Measurements from ENCODE around the gene VMP1.

The VMP1 gene
- 96.8 to 186 (median 128) reads per million in 4 experiments for total RNA-seq

DNA sequence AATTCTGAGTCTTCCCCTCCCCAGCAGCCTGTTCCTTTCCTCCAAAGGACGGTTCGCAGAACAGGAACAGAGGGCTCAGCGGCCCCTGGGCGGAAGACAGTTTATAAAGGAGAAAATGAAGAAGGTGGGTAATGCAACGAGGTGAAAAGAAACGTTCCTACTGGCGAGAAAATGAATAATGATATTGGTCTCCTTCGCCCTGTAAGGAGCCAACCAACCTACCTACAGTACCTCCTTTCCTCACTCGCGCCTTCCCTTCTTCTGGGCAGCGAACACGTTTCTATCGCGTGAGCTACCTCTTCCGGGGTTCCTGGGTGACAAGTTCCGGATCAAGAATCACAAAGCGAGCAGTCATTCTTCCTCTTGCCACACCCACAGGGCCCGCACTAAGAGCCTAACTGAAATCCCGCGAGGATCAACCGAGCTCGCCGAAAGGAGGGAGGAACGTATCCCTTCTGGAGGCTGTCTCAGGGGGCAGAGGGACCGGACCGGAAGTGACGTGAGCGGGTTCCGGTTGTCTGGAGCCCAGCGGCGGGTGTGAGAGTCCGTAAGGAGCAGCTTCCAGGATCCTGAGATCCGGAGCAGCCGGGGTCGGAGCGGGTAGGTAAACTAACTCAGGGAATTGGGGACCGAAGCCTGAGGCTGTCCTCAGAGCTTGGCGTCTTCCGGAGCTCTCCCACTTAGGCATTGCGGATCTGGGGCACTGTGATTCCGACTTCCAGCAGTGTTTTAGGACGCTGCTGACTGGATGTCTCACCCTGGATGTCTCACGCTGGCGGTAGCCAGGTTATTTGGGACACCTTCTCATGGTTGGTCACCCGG is at the start of gene VMP1, which contains the start of gene PTRH2:
Gene VMP1 (plus strand): TSS at position 506 of the 822 bp plus-strand sequence. CDS start 23,793 bp downstream, outside the sequence.
Gene PTRH2 (minus strand): TSS at position 282 of the 822 bp plus-strand sequence. CDS start 9,452 bp downstream, outside the sequence.
- peak; percentile 88 for DNase-seq

DNA sequence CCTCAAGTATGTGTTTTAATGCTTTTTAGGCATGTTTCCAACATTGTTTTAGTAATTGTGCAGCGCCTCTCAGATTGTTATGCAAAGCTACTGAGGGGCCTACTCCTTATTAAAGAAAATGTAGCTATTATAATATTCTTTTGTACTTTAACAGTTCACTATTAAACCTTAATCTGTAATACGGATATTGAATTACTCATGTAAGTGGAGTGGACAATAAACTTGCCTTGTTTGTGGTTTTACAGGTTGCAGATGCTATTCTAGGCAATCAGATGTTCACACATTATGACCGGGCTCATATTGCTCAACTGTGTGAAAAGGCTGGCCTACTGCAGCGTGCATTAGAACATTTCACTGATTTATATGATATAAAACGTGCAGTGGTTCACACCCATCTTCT is 41.2 kb upstream of the VMP1 start:
- DNase-seq: no peak

DNA sequence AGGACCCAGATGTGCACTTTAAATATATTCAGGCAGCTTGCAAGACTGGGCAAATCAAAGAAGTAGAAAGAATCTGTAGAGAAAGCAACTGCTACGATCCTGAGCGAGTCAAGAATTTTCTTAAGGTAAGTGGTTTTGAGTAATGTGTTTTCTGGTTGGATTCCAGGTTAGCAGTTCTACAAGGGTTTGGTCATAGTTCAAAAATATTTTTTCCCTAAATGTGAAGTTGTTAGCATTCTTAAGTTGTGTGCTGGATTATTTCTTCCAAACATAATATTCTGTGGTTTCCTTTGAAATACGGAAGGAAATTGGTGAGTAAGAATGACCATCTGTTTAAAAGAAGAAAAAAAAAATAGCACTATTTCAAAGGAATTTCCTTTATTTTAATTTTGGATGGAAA is 38.6 kb upstream of the VMP1 start:
- no peak for DNase-seq

DNA sequence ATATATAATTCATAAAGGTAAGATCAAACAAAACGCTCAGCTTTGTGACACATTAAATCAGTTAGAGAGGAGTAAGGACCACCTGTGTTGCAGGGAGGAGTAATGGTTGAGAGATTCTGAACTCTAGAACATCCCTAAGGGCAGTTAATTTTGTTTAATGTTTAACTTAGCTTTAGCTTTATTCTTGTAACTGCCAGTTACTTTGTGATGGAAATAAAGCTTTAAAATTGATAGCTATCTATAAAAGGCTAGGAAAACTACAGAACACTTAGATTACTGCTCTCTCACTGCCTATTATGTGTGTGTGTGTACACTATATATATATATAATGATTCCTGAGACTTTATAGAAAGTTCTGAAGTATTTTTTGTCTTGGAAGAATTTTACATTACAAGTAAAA is 38.0 kb upstream of the VMP1 start:
- no peak for DNase-seq

DNA sequence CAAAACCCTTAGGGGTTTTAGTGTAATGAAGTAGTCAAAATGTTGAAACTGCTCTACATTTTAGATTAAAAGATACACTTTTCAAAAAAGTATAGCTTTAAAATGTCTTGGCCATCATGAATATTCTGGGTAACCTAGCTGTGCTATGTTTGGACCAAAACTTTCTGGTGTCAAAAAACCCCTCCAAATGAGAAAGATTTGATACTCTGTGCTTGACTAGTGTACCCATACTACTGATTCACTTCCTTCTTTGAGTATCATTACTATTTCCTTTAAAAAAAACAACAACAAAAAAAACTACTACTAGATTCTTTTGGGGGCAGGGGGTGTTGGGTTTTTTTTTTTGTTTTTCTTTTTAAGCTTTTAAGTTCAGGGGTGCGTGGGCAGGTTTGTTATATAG is 37.5 kb upstream of the VMP1 start:
- DNase-seq: no peak

DNA sequence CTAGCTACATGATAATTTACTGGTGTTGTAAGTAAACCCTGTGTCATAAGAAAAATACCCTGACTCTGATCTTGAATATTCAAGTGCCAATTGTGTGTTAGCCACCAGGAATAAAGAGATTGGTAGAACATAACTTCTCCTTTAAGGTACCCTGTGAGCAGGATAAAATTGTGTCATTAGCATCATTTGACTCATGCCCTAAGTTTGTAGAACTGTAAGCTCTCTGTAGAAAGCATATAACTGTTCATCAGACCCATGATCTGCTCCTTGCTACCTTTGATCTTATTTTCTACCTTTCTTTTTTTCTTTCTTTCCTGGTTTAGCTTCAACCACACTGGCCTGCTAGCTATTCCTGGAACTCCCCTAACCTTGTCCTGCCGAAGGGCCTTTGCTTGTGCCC is 36.1 kb upstream of the VMP1 start:
- DNase-seq: no peak

DNA sequence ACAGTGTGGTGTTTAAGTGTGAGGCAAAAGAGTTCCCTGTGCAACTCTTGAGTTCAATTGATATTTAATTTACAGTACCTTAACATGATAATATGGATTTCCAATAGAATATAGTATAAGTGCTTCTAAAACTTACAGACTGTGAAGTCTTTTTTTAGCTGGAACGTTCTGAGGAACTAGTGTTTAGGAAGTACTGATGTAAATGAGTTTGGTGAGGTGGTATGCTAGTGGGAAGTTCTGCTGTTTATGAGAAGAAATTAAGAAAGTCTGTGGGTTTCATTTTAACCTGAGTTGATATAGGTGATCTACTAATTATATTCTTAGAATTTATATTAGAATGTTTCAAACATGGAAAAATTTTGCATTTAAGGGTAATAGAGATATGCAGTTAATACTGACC is 32.2 kb upstream of the VMP1 start:
- DNase-seq: no peak

DNA sequence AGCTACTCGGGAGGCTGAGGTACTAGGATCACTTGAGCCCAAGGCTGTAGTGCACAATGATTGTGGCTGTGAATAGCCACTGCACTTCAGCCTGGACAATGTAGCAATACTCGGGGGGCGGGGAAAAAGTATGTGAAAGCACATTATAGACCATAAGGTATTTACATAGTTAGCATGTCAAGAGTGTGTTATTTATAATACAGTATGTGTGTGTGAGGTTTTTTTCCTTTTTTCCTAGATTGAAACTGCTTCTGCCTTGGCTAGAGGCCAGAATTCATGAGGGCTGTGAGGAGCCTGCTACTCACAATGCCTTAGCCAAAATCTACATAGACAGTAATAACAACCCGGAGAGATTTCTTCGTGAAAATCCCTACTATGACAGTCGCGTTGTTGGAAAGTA is 30.7 kb upstream of the VMP1 start:
- no peak for DNase-seq

DNA sequence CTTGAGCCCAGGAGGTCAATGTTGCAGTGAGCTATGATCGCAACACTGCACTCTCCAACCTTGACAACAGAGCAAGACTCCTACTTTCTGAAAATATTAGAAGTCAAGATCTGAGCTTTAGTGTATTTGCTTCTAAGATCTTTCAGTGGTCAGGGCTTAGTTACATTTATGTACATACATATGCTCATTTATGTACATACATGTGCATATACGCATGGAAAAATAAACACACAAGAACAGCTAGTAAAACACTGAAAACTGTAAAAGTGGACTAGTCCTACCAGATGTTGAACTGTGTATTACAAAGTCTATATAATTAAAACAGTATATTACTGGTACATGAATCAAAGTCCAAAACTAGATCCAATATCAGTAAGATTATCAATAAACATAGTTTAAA is 28.5 kb upstream of the VMP1 start:
- no peak for DNase-seq

DNA sequence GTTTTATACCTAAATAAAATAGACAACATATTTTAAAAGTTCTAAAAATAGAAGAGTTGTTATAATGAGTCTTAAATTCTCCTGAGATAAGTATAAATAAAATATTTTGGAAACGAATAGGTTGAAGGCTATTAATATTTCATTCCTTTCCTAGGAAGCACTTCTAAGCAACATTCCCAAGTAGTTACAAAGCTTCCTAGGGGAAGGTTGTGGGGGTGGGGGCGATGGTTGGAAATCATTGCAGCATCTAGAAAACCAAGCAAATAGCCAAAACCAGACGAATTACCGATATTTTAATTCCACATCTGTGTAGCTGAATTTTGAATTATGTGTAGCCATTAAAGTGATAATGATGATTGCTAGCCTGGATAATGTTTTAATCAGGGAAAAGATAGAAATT is 27.1 kb upstream of the VMP1 start:
- no peak for DNase-seq

DNA sequence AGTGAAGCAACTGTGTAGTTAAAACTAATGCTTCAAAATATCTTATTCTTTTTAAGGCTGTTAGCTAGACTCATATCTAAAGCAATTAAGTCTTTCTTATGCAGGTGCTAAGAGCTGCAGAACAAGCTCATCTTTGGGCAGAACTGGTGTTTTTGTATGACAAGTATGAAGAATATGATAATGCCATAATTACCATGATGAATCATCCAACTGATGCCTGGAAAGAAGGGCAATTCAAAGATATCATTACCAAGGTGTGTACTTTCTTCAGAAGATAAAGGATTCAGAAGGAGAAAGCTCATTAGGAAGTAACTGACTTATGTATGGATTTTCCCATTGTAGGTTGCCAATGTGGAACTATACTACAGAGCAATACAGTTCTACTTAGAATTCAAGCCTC is 24.2 kb upstream of the VMP1 start:
- DNase-seq: no peak

DNA sequence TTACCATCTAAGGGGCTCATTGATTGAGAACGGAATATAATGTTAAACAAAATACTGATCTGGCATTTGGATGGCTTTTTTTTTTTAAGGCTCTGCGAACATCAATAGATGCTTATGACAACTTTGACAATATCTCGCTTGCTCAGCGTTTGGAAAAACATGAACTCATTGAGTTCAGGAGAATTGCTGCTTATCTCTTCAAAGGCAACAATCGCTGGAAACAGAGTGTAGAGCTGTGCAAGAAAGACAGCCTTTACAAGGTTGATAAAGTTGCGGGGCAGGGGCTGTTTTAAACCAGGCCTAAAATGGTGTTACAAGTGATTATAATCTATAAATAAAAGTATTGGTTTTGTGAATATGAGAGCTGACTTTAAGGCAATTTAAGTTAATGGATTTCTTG is 22.5 kb upstream of the VMP1 start:
- no peak for DNase-seq

DNA sequence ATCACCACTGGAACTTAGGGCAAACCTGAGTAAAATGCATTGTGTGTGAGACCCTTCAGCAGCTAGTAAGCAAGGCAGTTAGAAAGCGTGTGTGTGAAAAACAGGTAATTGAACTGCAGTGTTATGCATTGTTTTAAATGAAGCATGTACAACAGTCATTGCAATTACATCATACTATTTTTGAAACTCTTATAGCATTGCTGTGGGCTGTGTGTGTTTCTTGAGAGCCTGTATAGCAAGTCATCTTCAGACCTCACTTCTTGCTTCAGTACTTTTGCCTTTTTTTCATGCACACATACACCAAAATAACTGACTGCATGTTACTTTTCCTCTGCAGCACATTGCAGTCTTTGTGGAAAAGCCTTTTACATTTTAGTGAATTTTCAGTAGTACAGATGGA is 19.4 kb upstream of the VMP1 start:
- DNase-seq: no peak

DNA sequence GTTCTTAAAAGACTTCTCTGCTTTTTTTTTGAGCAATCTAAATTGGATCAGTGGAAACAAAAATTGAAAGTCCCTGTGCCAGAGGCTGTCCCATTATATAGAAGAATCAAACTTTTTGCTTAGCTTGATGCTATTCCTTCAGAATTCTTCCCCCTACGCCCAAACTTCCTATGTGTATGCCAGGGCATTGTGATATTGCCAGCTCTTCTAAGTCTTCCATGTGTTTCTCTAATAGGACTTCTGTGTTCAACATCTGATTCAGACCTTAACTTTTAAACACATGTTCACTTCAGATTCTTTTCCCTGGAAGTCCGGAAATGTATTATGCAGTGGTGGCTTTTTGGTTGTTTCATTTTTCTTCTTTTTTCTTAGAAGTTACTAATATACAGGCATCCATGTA is 19.0 kb upstream of the VMP1 start:
- no peak for DNase-seq

DNA sequence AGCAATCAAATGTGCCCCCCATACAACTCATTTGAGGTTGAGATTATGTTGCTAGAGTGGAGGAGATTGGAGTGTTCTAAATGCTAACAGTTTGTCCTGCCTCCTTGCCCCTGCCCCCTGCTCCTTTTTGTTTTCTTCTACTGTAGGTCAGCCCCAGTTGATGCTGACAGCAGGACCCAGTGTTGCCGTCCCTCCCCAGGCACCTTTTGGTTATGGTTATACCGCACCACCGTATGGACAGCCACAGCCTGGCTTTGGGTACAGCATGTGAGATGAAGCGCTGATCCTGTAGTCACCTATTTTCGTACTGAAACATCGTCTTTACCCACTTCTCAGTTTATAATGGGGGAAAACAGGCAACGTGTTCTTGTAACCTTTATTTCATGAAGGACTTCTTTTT is 13.9 kb upstream of the VMP1 start:
- no peak for DNase-seq

DNA sequence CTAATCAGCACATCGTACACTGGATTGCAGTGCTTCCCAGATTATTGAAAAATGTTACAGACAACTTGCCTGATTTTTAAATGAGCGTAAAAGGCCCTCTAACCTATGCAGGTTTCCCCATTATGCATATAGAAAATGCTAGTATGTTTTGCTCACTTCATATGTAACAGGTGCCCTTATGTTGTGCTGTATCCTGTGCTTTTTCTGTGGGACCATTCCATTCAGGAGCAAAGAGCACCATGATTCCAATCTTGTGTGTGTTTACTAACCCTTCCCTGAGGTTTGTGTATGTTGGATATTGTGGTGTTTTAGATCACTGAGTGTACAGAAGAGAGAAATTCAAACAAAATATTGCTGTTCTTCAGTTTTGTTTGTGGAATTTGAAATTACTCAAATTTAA is 13.1 kb upstream of the VMP1 start:
- DNase-seq: no peak

DNA sequence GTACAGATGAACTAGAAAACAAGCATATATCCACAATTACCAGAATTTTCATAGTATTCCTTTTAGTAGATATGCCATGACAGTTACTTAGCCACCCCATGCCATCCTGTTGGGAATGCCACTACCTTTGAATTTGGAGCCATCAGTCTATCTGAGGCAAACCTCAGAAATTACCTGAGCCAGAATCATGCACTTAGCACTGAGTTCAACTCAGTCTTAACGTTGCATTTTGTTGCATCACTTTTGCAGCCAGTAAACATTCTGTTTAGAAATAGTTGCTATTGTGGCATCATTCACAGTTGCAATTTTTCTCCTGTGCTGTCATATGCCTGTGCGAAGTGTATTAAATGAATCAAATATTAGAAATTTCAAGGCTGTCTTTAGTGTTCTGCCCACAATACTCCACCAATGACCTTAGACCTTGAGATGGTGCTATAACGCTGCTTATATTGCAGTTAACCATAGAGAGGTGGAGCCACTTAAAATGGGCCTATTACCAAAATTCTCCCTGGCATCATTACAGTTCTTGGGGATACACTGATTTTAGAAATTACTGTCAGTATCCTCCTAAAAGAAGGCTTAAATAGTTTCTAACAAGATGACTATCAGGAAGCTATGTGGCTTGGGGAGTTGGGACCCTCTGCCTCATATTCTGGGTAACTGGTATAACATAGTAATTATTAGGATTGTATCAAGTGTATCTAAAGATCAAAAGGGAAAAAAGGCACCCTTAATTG is 11.3 kb upstream of the VMP1 start:
- DNase-seq: no peak

DNA sequence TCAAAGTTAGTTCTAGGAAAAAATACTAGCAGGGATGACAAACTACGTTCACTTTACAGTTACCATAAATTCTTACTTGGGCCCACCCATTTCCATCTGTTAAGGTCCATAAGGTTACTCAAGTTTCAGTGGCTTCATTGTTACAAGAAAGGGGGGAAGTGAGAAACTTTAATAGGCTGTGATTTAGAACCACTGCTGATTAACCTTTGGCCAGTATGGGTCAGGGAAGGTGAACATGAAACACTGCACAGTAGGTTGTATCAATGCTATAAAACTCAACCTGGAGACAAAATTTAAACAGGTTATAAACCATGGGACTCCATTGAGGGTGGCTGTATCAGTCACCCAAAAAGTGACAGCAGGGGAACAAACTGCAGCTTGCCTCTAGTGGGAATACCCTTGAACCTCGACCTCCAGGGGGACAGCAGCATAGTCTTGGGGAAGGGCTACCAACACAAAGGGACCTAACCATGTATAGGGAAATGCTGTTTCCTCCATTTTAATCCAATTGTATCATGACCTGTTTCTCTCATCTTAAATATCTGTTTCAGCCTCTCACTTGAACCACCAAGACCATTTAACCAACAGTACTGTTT is 10.7 kb upstream of the VMP1 start:
- no peak for DNase-seq

DNA sequence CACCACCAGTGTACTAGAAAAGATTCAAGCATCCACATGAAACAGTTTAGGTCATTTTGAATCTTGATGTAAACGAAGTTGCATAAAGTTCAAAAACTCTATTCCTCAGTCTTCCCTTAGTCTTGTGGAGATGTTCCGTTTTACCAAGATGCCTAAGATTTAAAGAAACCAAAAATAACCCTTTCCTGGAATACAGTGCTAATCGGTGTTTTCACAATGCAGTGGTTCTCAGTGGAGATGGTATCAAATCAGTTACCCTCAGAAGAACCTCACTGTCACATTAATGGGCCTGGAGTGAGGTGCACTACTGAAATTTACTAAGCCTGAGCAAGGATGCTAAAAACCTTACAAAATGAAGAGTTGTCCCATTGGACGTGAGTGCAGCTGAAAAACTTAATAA is 9.3 kb upstream of the VMP1 start:
- DNase-seq: no peak

DNA sequence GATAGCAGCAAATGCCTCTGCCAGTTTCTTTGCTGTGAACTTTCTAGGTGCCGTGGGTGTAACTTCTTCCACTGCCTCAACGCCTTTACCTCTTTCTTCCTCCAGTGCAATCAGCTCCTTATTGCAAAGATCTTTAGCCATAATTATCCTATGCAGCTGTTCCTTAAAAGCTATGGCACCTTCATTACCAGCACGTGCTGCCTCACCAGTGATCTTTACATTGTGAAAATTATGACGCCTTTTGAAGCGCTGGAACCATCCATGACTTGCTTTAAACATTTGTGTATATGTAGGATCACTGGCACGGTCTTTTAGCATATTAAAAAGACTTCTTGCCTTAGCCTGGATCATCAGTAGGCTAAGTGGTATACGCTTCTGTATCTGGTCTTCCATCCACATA is 8.2 kb upstream of the VMP1 start:
- no peak for DNase-seq

DNA sequence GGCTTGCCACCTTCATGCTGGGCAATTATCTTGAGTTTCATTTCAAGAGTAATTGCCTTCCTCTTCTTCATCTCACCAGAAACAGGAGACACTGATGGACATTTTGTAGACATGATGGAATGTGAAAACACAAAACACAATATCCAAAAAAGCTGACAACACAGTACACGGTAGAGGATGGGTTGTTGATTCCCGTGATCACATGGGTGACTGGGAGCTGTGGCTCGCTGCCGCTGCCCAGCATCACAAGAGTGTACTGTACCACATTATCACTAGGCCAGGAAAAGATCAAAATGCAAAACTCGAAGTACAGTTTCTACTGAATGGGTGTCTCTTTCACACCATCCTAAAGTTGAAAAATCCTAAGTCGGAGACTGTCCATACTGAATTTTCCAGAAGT is 7.7 kb upstream of the VMP1 start:
- no peak for DNase-seq

DNA sequence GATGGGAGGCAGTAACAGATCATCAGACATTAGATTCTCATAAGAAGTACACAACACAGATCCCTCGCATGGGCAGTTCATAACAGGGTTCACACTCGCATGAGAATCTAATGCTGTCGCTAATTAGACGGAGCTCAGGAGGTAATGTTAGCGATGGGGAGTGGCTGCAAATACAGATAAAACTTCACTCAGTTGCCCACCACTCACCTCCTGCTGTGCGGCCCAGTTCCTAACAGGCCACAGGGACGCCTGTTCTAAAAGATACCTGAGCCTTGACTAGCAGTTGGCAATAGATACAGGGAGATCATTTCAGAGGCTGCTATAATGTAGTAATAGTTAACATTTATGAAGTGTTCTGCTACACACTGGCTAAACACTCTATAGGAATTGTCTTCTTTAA is 5.2 kb upstream of the VMP1 start:
- DNase-seq: no peak

DNA sequence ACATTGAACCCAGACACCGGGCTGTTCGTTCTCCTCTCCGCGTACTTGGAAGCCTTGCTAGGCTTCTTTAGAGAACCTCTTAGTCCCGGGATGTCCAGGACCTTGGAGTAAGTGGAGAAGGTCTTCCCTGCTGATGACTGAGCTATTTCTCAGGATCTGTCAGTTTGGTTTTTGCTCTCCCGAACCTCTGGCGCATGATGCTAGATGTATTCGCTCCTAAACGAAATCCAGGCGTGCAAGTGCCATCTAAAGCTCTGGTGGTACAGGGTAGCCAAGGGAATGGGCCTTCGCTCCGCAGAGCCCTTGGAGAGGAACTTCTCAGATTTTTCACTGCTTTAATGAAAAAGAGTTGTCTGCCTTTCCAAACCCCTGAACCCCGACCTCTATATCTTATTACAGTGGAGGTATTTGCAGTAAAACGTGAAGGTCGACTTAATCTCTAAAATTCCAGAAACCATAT is 547 bp downstream of the VMP1 start:
- DNase-seq: no peak

DNA sequence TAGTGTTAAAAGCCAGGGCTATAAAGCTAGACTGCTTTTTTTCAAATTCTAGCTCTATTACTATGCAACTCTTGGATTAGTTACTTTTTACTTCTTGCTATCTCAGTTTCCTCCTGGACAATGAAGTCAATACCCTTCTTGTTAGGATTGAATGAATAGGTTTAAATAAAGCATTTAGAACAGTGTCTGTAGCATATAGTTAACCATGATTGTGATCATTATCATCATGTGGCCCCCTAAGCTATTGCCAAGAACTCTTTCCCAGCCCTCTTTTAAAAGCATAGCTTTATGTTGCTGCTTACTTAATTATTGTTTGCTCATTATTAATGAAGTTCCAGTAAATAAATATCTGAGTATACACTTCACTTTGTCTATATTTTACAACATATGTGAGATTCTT is 4.5 kb downstream of the VMP1 start:
- no peak for DNase-seq

Measured in effector CD8-positive, alpha-beta T cell (primary cell).